NOMO-1 (cell line): Measurements from ENCODE around the gene MIDN.
"Not testable (repeated sequence)": the region's sequence is repeated elsewhere in the genome, so short reads cannot be mapped to it uniquely, and the experiment has no call there.

Source experiments
- DNase-seq, 2 experiments: peaks; one replicate each; lab custom pipeline; 2025; ENCODE audit not compliant: unreplicated experiment in 2 of 2; lab: John Stamatoyannopoulos, UW

Gene MIDN

DNA sequence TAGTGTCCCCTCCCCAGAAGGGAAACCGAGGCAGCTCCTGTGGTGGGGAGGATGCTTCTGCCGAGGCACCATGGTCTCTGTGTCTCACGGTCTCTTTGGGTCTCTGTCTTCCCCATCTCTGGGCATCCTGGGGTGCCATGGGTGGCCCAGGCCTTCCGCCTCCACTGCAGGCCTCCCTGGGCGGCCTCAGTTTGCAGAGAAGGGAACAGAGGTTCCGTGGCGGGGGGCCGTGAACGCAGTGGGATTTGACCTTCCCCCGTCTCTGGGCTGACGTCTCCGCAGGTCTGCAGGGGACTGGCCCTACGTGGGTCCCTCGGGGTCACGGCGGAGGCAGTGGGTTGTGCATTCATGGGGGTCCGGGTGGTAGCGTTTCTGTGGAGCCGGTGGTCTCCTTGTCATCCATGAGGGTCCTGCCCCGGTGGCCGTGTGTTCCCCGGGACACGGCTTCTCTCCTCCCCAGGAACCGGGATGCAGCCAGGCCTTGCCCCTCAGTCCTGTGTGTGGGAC, 41.9 kb downstream of the MIDN start:
- no peak for DNase-seq

DNA sequence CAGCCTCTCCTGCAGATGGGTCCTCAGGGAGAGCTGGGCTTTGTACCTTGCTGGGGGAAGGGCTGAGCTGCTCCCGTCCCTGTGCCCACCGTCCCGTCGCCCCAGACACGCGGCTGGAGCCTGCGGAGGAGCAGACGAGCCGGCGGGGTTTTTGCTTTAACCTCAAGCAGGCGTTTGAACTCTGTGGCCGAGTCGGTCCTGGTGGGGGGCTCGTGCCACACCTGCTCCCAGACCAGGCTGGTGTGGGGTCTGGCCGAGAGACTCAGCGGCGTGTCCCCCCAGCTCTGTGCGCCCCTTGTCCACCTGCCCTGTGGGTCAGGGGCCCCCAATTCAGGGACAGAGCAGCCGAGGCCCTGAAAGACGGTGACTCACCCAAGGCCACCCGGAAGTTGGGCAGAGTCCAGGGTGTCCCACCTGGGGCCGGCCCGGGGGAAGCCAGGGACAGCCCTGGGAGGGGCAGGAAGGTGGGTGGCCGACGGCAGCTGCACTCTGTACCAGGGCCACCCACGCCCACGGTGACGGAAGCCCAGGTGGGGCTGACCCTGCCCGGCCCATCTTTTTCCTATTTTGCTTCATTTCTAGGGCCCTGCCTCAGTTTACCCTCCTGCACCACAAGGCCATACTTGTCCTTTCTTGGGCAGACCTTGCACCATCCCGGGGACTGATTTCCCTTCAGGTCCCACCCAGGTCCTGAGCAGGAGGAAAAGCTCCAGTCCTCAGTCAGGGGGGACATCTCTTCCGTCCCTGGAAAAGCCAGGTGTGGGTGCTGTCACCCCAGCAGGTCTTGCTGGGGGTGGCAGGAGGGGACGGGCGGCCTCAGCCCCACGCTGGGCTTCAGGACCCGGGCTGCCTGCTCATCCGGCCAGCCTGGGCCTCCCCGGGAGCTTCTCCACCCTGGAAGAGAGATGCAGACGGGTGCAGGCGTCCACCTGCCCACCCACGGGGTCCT, 42.6 kb downstream of the MIDN start:
- no peak for DNase-seq

DNA sequence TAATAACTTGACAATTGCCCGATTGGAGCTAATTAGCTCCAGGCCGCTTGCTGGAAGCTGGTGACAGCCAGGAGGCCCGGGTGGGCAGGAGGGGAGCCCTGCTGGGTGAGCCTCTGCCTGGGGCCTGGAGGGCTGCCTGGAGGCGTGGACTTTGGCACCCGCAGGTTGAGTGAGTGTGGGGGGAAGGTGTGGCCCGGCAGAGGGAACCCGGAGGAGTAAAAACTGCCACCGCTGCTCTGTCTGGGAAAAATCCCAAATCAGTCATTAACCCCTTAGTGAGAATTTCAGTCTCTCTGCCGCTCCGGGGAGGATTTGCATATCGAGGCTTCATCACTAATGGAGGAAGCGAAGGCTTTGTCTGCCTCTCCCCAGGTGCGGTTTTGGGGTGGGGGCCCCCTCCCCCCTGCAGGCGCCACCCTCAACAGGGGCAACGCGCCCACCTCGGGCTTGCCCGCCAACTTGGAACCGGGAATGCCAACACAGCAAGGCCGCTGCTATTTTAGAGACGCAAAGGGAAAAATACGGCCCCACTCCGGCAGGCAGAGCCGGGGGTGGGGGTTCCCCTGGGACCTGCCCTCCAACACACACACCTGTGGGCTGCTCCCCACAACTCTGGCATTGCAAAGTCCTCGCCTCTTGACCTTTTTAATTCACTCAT, 43.5 kb downstream of the MIDN start:
- DNase-seq, result no peak

DNA sequence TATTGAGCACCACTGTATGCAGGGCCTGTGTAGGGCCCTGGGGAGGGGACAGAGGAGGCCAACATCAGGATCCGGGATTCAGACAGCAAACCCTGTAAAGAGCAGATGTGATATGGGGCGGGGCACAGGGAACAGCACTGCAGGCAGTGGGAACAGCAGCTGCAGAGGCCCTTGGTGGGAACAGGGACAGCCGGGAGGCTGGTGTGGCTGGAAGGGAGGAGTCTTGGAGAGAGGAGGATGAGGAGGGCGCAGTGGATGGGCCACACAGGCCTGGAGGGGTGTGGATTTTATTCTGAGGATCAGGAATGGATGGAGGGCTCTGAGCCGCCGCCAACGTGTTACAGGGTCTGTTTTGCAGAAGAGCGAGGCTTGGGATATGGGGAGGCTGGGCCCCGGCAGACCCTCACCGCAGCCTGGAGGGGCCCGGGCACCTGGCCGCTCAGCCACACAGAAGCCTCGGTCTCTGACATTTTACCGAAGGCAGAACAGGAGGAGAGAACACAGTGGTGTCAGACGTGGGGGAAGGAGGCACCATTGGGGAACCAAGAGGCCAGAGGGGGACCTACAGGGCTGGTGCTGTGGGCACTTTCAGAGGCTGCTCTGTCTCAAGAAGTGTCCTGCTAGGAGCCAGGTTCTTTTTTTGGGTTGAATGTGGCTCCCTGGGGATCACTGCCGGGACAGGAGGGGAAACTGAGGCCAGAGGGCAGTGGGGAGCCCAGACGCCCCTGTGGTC, 44.2 kb downstream of the MIDN start:
- DNase-seq, result no peak

DNA sequence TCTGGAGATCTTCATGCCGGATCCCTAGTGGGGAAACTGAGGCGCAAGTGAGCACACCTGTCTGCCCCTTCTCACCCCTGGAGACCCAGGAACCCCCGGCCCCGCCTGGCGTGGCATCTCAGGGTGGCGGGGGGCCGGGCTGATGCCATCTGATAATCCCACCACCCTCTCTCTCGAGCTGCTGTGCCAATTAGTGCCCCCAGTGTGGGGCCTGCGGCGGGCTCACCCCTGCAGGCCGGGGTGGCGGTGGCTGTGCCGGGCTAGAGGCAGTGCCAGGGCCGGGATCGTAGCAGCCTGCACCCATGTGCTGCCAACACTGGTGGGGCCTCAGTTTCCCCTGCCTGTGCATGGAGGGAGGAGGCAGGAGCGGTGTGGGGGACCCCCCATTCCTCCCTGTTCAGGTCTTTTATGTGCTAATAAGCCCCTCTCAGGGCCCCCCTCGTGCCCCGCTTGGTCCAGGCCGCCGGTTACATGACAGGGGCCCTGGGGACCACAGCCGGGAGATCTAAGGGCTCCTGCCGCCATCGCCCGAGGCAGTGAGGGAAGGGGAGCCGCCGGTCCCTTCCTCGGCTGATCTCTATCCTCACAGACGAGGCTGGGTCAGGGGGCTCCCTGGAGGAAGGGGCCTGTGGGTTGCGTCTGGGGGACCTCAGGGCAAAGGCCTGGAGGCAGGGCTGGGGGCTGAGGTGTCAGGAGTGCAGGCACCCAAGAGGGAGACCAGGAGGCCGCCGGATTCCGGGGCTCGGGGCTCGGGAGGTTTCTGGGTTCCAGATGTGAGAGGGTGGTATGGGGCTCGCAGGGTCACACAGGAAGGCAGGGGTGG, 45.6 kb downstream of the MIDN start:
- no peak for DNase-seq

DNA sequence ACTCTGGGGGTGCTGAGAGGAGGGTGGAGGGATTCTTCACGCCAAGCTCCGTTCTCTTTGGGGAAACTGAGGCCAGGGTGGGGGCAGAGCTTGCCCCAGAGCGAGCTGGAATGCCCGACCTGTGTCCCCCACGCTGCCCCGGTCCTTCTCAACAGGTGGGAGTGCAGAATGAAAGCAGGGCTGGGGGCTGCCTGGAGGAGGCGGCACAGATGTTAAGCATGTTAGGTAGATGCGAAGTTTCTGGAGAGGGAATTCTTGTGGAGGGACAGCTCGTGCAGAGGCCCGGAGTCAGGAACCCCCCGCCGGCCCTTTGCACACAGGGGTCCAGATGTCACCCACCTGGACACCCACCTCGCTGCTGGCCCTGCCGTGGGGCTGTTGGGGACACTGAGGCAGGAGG, 46.3 kb downstream of the MIDN start:
- DNase-seq, result no peak

DNA sequence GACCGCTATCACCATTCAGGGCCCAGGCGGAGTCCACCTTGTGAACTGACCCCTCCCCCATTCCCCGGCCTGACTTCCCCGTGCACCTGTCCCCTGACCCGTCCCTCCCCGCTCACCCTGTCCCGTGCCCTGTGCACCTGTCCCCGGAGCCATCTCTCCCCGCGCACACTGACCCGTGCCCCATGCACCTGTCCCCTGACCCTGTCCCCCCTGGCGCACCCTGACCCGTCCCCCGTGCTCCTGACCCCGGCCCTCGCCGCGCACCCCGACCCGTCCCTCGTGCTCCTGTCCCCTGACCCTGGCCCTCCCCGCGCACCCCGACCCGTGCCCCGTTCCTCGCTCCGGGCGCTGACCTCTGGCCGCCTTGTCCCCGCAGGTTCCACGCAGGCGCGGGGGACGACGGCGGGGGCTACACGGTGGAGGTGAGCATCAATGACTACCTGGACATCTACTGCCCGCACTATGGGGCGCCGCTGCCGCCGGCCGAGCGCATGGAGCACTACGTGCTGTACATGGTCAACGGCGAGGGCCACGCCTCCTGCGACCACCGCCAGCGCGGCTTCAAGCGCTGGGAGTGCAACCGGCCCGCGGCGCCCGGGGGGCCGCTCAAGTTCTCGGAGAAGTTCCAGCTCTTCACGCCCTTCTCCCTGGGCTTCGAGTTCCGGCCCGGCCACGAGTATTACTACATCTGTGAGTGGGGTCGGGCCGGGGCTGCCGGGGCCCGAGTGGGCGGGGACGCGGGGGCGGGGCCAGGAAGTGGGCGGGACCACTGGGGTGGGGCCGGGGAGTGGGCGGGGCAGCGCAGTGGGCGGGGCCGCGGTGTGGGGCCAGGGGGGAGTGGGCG, 47.0 kb downstream of the MIDN start:
- DNase-seq, result no peak

DNA sequence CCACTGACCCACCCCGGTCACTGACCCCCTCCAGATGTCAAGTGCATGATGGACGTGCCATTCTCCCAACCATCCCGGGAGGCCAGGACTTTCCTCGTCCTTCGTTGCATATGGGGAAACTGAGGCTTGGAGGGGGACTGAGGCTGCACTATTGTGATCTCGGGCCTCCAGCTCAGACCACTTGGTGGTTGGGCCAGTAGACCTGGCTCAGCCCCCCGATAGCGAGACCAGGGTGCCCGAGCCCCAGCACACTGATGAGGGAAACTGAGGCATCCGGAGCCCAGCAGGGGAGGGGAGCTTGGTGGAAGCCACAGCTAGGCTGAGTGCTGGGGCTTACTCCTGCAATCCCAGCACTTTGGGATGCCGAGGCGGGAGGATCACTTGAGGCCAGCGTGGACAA, 47.7 kb downstream of the MIDN start:
- DNase-seq, result no peak

DNA sequence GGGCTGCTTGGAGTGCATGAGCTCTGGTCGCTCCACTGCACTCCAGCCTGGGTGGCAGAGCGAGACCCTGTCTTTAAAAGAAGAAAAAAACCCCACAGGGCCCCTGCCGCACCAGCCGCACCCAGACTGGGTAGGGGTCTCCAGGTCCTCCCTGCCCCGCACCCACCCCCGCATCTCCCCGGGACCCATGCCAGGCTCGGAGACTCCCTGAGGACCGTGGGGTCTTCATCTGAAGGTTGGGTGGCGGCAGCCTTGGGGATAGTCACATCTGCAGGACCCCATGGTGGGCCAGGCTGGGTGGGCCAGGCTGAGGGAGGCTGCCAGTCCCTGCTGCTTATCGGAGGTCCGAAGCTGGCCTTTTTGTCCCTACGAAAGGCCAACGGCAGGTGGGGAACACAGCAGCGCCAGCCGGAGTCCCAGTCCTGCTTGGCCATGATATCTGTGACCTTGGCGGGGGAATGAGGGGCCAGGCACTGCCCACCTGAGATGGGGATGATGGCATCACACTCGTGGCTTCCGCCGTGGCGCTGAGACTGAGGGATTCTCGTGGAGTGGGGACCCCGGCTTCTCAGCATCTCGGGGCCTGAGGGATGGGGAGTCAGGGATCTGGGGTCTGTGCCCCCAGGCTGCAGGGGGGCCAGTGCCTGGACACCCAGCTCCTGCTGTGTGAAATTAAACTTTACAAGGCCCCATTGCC, 48.3 kb downstream of the MIDN start:
- no peak for DNase-seq

DNA sequence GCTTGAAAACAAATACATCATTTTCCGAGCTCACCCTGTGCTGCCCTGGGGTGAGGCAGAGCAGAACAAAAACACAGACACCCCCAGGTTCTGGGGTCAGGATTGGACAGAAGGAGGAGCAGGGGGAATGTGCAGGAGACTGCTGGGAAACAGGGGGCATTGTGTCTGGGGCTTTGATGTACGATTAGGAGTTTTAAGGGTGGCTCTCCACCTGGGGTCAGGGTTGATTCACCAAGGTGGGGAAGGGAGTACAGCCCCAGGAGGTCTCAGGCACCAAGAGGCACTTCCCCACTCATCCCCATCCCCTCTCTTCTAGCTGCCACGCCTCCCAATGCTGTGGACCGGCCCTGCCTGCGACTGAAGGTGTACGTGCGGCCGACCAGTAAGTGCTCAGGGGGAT, 49.9 kb downstream of the MIDN start:
- DNase-seq, result no peak

DNA sequence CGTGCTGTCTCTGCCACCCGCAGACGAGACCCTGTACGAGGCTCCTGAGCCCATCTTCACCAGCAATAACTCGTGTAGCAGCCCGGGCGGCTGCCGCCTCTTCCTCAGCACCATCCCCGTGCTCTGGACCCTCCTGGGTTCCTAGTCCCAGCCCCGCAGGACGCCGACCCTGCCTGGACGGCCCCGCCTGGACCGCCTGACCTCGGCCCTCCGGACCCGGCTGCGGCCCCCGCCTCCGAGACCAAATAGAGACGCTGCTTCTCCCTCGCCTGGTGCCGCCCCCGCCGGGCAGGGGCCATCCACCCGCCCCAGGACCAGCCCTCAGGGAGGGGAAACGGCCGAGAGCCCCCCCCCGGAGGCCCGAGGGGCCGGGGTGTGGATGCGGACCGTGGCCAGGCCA, 51.4 kb downstream of the MIDN start:
- no peak for DNase-seq

DNA sequence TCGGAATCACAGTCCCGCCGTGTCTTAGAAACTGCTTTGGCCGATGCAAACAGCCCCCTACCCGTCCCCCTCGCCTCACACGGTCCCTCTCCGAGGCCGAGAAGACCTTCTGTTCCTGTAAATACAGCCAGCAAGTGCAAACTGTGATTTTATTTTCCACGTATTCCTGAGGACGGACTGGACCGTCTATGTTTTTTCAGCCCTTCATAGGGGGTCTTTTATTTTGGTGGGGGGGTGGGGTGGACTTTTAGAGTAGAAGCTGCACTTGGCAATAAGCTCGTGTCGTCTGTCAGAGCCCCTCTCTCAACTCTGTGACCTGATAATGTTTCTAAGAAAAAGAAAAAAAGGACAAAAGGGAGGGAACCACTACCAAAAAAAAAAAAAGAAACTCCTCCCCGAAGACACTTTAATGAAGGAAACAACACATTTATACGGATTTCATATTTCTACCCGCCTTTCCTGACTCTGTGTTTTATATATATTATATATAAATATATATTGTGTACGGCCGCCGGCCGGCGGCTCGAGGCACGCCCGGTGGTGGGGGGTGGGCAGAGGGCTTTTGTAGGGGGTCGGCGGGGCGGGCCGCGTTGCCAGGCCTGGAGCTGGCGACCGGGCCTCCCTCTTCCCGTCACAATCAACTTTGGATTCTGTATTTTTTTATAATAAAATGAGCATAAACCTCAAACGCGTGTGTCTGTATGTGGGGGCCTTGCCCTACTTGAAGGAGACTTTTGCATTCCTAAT, 52.5 kb downstream of the MIDN start:
- no peak for DNase-seq

DNA sequence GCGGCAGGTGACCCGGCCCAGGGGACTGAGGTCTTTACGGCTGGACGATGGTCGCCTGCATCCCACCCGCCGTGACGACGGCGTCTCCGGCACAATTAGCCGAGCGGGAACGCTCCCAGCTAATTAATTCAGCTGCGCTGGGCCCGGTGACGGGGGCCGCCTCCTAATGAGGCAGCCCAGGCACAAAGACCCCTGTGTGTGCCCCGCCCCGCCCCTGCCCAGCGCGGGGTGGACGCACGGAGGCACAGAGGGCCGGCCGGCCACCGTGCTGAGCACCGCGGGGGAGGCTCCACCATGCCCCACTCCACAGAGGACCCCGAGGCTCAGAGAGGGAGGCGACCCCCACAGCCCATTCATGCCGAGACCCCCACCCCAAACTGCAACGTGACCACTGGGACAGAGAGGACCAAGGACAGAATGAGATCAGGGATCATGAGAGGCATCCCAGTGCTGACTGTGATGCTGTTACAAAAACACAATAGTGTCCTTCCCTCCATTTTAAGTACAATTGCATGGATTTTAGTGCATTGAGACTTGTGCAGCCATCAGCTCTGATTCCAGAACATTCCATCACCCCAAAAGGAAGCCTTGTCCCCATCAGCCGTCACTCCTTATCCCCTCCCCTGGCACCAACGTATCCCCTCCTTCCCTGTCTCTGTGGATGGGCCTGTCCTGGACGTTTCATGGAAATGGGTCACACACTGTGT, 54.3 kb downstream of the MIDN start:
- DNase-seq, result no peak

DNA sequence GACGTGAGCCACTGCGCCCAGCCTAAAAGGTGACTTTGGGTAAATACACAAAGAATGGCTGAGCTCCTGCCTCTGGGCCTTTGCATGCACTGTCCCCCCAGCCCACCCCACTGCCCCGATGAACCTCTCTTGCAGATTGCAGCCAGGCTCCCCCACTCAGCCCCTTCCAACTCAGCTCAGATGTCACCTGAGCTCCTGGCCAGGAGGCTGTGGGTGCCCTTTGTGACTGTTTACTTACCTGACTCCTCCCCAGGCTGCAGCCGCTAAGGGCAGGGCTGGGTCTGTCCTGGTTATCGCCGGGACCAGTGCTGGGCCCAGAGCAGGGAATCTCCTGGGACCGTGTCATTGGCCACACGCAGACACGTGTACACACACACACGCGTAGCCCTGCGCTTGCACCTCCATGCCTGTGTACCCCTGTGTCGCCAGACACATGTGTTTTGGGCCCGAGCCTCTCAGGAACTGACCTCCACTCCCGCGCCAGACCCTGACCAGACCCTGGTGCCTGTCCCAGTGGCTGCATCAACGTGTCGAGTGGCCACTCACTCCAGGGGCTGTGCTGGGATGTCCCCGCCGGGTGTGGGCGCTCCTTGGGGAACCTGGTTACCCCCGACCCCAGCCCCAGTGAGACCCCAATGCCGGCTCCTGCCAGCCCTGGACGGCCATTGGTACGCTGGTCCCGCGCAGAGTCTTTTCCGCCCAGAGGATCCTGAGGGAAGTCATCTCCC, 56.0 kb downstream of the MIDN start:
- no peak for DNase-seq

DNA sequence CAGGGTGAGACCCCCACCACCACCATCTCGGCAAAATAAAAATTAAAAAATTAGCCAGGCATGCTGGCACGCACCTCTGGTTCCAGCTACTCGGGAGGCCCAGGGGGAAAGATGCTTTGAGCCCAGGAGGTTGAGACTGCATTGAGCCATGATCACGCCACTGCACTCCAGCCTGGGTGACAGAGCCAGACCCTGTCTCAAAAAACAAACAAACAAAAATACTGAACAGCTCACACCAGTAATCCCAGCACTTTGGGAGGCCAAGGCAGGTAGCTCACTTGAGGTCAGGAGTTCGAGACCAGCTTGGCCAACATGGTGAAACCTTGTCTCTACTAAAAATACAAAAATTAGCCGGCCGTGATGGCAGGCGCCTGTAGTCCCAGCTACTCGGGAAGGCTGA, 57.0 kb downstream of the MIDN start:
- not testable (repeated sequence) for DNase-seq

DNA sequence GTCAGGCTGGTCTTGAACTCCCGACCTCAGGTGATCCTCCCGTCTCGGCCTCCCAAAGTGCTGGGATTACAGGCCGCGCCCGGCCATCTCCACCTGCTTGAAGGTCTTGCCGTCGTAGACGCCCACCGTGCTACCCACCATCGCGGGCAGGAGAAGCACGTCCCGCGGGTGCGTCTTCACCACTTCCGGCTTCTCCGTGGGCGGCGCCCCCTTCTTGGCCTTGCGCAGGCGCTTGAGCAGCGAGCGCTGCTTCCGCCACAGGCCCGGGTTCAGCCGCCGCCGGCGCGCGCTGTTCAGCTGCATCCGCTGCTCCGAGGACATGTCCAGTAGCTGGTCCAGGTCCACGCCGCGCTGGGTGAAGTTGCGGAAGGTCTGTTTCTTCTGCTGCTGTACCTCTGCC, 58.9 kb downstream of the MIDN start:
- DNase-seq, result no peak

DNA sequence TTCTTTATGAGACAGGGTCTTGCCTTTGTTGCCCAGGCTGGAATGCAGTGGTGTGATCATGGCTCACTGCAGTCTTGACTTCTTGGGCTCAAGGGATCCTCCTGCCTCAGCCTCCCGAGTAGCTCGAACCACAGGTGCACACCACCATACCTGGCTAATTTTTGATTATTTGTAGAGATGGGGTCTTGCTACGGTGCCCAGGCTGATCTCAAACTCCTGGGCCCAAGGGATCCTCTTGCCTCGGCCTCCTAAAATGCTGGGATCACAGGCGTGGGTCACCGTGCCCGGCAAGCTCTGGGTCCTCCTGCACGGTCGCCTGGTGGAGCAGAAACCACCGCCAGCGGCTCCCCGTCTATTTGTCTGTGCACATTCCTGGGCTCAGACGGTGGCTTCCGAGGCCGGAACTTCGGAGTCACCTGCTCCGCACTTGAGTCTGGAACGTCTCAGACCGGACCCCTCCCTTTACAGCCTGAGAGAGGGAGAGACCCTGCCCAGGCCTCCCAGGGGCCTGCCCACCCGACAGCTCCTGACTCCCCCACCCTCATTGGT, 59.4 kb downstream of the MIDN start:
- DNase-seq, result no peak
